Transverse colon (tissue), 4 donors: ENCODE data around the gene HOGA1.

ENCODE experiments used
- EP300 ChIP-seq: sonication (generic); formaldehyde crosslinking; IDR thresholded peaks from one replicate; pipeline ENCODE4 v1.6.1; 2017; ENCODE audit warnings: antibody characterized with exemption, low read depth
- POLR2A ChIP-seq: fragments of 450-650 bp; IDR thresholded peaks from one replicate; pipeline ENCODE4 v1.6.1; 2016; ENCODE audit warnings: antibody characterized with exemption, mild to moderate bottlenecking, moderate library complexity
- POLR2AphosphoS5 ChIP-seq, 3 donors: sonication (generic); formaldehyde crosslinking; IDR thresholded peaks; one replicate each; pipeline ENCODE4 v1.6.1; 2016; ENCODE audit warnings: antibody characterized with exemption in 3 of 3
- TF ChIP-seq, protein P1 (sequence below), 5 experiments: fragments of 200-600 bp in 3 of 5; fragments of 450-650 bp in 2 of 5; sonication (generic) in 3 of 5; IDR thresholded peaks; 1 replicate in 2 of 5; 2 replicates in 3 of 5; pipeline ENCODE4 v1.5.1; 2016 to 2017; ENCODE audit warnings: antibody characterized with exemption in 5 of 5, inconsistent platforms in 3 of 5, mild to moderate bottlenecking in 2 of 5, moderate library complexity in 1 of 5

DNA sequence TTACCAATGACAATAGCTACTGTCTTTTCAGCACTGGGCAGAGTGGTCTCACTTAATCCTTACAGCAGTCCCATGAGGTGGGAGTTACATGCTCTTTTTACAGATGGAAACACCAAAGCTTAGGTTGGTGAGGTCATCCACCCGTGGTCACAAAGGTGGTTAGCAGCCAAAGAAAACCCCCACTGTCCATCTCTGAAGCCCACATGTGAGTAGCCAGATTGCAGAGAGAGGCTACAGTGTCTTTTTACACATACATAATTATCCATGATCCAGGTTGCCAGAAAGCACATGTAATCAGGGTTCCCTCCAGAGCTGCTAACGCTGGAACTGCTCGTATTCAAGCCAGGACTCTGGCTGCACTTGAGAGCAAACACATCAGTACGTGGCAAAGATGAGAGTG, 36.2 kb upstream of the HOGA1 start:
- TF ChIP-seq POLR2A: no peak
- TF ChIP-seq EP300: no peak
- TF ChIP-seq, protein P1, sequence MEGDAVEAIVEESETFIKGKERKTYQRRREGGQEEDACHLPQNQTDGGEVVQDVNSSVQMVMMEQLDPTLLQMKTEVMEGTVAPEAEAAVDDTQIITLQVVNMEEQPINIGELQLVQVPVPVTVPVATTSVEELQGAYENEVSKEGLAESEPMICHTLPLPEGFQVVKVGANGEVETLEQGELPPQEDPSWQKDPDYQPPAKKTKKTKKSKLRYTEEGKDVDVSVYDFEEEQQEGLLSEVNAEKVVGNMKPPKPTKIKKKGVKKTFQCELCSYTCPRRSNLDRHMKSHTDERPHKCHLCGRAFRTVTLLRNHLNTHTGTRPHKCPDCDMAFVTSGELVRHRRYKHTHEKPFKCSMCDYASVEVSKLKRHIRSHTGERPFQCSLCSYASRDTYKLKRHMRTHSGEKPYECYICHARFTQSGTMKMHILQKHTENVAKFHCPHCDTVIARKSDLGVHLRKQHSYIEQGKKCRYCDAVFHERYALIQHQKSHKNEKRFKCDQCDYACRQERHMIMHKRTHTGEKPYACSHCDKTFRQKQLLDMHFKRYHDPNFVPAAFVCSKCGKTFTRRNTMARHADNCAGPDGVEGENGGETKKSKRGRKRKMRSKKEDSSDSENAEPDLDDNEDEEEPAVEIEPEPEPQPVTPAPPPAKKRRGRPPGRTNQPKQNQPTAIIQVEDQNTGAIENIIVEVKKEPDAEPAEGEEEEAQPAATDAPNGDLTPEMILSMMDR (IDR thresholded peaks at IDR 0.05): no peak
- no peak for TF ChIP-seq POLR2AphosphoS5 (IDR thresholded peaks at IDR 0.05)
